GM13976 (cell line): ENCODE data around the gene METTL1.

Experiments
- DNase-seq: peaks from one replicate; pipeline ENCODE4 v3.0.0; 2012; ENCODE audit warnings: low spot score
- in situ Hi-C: fragments of 300-500 bp; cut with MboI; formaldehyde crosslinking; loops from one replicate; pipeline ENCODE4 v1.12.0; 2022; ENCODE audit warnings: low sequenced_read_pairs, mixed read lengths, inconsistent platforms; ENCODE audit not compliant: unreplicated experiment
- TF ChIP-seq, protein P1 (sequence below): IDR thresholded peaks from 2 replicates; pipeline ENCODE4 v1.5.1; 2012; ENCODE audit warnings: borderline replicate concordance, mild to moderate bottlenecking; ENCODE audit not compliant: insufficient read depth; ENCODE audit errors: extremely low read depth, missing control alignments, control extremely low read depth

The METTL1 gene

GRCh38 chr12:57729321-57729844 lies 42.5 kb downstream of the METTL1 start:
- in situ Hi-C loops: no loop called here
- no peak for DNase-seq

DNA sequence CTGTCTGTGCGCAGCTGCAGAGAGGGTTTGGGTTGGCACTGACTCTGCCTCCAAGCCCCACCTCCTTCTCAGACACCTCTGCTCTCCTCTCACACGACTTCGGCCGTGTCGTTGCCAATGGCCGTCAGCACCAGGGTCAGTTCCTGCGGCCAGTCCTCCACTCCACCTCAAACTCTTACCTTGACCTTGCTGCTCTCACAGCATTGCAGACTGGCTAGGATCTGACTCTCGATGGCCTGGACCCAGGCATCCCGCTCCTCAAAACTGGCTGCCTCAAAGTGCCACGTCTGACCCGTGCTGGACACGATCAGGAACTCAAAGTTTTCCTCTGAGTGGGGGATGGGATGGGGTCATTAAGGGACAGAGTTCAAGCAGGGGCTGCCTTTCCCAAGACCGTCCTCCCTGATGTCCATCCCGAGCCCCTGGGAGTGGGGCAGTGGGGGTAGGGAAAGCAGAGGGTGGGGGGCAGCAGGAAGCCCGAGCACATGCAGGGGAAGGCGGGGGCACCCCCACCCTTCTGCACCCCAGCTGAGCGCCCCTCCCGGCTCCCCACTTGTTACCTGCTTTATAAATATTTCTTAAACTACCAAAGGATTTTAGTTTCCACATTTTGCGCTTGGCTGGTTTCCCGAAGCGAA lies 44.0 kb downstream of the METTL1 start:
- in situ Hi-C loops: no loop called here
- TF ChIP-seq, protein P1, sequence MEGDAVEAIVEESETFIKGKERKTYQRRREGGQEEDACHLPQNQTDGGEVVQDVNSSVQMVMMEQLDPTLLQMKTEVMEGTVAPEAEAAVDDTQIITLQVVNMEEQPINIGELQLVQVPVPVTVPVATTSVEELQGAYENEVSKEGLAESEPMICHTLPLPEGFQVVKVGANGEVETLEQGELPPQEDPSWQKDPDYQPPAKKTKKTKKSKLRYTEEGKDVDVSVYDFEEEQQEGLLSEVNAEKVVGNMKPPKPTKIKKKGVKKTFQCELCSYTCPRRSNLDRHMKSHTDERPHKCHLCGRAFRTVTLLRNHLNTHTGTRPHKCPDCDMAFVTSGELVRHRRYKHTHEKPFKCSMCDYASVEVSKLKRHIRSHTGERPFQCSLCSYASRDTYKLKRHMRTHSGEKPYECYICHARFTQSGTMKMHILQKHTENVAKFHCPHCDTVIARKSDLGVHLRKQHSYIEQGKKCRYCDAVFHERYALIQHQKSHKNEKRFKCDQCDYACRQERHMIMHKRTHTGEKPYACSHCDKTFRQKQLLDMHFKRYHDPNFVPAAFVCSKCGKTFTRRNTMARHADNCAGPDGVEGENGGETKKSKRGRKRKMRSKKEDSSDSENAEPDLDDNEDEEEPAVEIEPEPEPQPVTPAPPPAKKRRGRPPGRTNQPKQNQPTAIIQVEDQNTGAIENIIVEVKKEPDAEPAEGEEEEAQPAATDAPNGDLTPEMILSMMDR: no peak
- DNase-seq: peak; percentile 15

More at GRCh38 chr12:57729321-57729844, 42.5 kb downstream of the METTL1 start:
- TF ChIP-seq, protein P1: no peak

GRCh38 chr12:57726884-57727757 lies 44.8 kb downstream of the METTL1 start:
- in situ Hi-C loops: no loop called here
- DNase-seq: peak; percentile 32
- TF ChIP-seq, protein P1: no peak

GRCh38 chr12:57726151-57726883 lies 45.6 kb downstream of the METTL1 start:
- peak; percentile 68 for DNase-seq
- in situ Hi-C loops: no loop called here
- TF ChIP-seq, protein P1: no peak

DNA sequence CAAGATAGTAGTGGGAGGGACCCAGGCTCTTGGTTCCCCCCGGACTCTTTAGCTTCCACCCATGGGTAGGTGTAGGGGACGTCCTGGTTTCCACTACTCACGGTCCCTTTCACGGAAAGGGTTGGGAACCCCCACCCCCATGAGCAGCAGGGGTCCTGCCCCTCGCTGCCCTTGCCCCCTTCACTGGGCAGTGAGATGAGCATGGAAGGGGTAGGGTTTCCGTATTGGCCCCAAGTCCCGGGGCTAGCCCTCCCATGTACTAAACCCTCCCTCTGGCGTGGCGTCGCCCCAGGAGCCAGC lies 46.1 kb downstream of the METTL1 start:
- TF ChIP-seq, protein P1: no peak
- peak; percentile 35 for DNase-seq
- in situ Hi-C loops: no loop called here
